ENCODE measurements around the gene GASK1A.

Gene GASK1A

GRCh38 chr3:43080726-43081568, 101.8 kb downstream of the GASK1A start:
- Histone ChIP-seq H3K27ac (ENCODE audit: extremely low read depth, low read depth, low read length) (no peak overlapping the region), H3K4me1 (ENCODE audit: control insufficient read depth, insufficient read depth, low read length) (no peaks in the 10 kb centered on the region), H3K9me3 (ENCODE audit: control insufficient read depth, insufficient read depth, low read depth, low read length) (no peaks in the 10 kb centered on the region), H3K36me3 (ENCODE audit: control insufficient read depth in 2 of 2, insufficient read depth in 1 of 2, low read length in 2 of 2) (peaks cover 0 to 42% of the 10 kb centered on the region in 2 experiments; a peak in 1 of 3 replicates), H3K4me3 (ENCODE audit: low read depth, low read length) (no peak overlapping the region)
- CTCF ChIA-PET = interaction anchor here (0.6 kb wide), 1 partner anchor 178 kb away, joined by 4 read pairs; no protein-coding TSS in a partner anchor
- POLR2A ChIA-PET = no interaction called here
- no peak for TF ChIP-seq PRDM4 (tag by site-specific recombination; IDR thresholded peaks at IDR 0.05)
- no peak for TF ChIP-seq BCL11A (tag by site-specific recombination; IDR thresholded peaks at IDR 0.05; ENCODE audit: low read depth)
- no peak for TF ChIP-seq WT1 (tag by site-specific recombination; IDR thresholded peaks at IDR 0.05)
- no peak for TF ChIP-seq ZNF266 (tag by site-specific recombination; IDR thresholded peaks at IDR 0.05; ENCODE audit: low read depth)
- no peak for TF ChIP-seq HIC1 (tag by site-specific recombination; IDR thresholded peaks at IDR 0.05)
- TF ChIP-seq ZBTB48 (tag by site-specific recombination; IDR thresholded peaks at IDR 0.05) = no peak
- TF ChIP-seq ZBTB44 (tag by site-specific recombination; IDR thresholded peaks at IDR 0.05) = no peak
- no peak for TF ChIP-seq ZNF184 (tag by site-specific recombination; IDR thresholded peaks at IDR 0.05)
- no peak for TF ChIP-seq ZNF223 (tag by site-specific recombination; IDR thresholded peaks at IDR 0.05)
- TF ChIP-seq ZNF629 (tag by site-specific recombination; IDR thresholded peaks at IDR 0.05) = no peak
- TF ChIP-seq RBAK (tag by site-specific recombination; IDR thresholded peaks at IDR 0.05) = no peak
- no peak for TF ChIP-seq ZNF404 (tag by site-specific recombination; IDR thresholded peaks at IDR 0.05)
- no peak for TF ChIP-seq GLI2 (tag by site-specific recombination; IDR thresholded peaks at IDR 0.05; ENCODE audit: borderline replicate concordance, low read depth)
- TF ChIP-seq ZNF549 (tag by site-specific recombination; IDR thresholded peaks at IDR 0.05) = no peak
- TF ChIP-seq ZNF76 (tag by site-specific recombination; IDR thresholded peaks at IDR 0.05; ENCODE audit: borderline replicate concordance, low read depth) = no peak
- no peak for TF ChIP-seq KLF7 (tag by site-specific recombination; IDR thresholded peaks at IDR 0.05; ENCODE audit: borderline replicate concordance)
- TF ChIP-seq ZNF426 (tag by site-specific recombination; IDR thresholded peaks at IDR 0.05) = no peak
- no peak for TF ChIP-seq ZNF658 (tag by site-specific recombination; IDR thresholded peaks at IDR 0.05)
- TF ChIP-seq ZNF830 (tag by site-specific recombination; IDR thresholded peaks at IDR 0.05; ENCODE audit: low read depth) = no peak
